ENCODE results near the gene PLCG2.

Gene PLCG2

GRCh38 chr16:81860287-81861266 lies 81.5 kb downstream of the PLCG2 start:
- H3K4me1 ChIP-seq (ENCODE audit: control insufficient read depth, insufficient read depth, low read length, poor library complexity, severe bottlenecking): no peaks in the 10 kb centered on the region
- no peak overlapping the region for H3K27ac ChIP-seq (ENCODE audit: insufficient read depth, low read length, poor library complexity, severe bottlenecking)
- H3K27me3 ChIP-seq (replicated peaks; ENCODE audit: control insufficient read depth, insufficient read depth, low read length, poor library complexity, severe bottlenecking): no peaks in the 10 kb centered on the region
- H3K36me3 ChIP-seq (ENCODE audit: control insufficient read depth, insufficient read depth, low read length): no peaks in the 10 kb centered on the region
- no peaks in the 10 kb centered on the region for H3K9me3 ChIP-seq (ENCODE audit: control insufficient read depth, low read length)
- DNase-seq: no peak
- no peak overlapping the region for H3K4me3 ChIP-seq (ENCODE audit: insufficient read depth, low read depth, low read length, poor library complexity, severe bottlenecking)

- no peak for DNase-seq
- no peaks in the 10 kb centered on the region for H3K27me3 ChIP-seq (replicated peaks; ENCODE audit: control insufficient read depth, insufficient read depth, low read length, poor library complexity, severe bottlenecking)
- H3K4me3 ChIP-seq (ENCODE audit: insufficient read depth, low read depth, low read length, poor library complexity, severe bottlenecking): no peak overlapping the region
Measured at GRCh38 chr16:81861503-81861902, 82.4 kb downstream of the PLCG2 start.

GRCh38 chr16:81861915-81862314 lies 82.8 kb downstream of the PLCG2 start:
- H3K27me3 ChIP-seq (replicated peaks; ENCODE audit: control insufficient read depth, insufficient read depth, low read length, poor library complexity, severe bottlenecking): no peaks in the 10 kb centered on the region
- no peaks in the 10 kb centered on the region for H3K9me3 ChIP-seq (ENCODE audit: control insufficient read depth, low read length)
- no peak overlapping the region for H3K27ac ChIP-seq (ENCODE audit: insufficient read depth, low read length, poor library complexity, severe bottlenecking)
- no peak overlapping the region for H3K4me3 ChIP-seq (ENCODE audit: insufficient read depth, low read depth, low read length, poor library complexity, severe bottlenecking)
- H3K36me3 ChIP-seq (ENCODE audit: control insufficient read depth, insufficient read depth, low read length): no peaks in the 10 kb centered on the region
- H3K4me1 ChIP-seq (ENCODE audit: control insufficient read depth, insufficient read depth, low read length, poor library complexity, severe bottlenecking): no peaks in the 10 kb centered on the region
- DNase-seq: no peak

More at GRCh38 chr16:81861503-81861902, 82.4 kb downstream of the PLCG2 start:
- H3K4me1 ChIP-seq (ENCODE audit: control insufficient read depth, insufficient read depth, low read length, poor library complexity, severe bottlenecking): no peaks in the 10 kb centered on the region
- no peaks in the 10 kb centered on the region for H3K36me3 ChIP-seq (ENCODE audit: control insufficient read depth, insufficient read depth, low read length)
- no peak overlapping the region for H3K27ac ChIP-seq (ENCODE audit: insufficient read depth, low read length, poor library complexity, severe bottlenecking)
- H3K9me3 ChIP-seq (ENCODE audit: control insufficient read depth, low read length): no peaks in the 10 kb centered on the region

GRCh38 chr16:81863630-81864352 lies 84.7 kb downstream of the PLCG2 start:
- H3K9me3 ChIP-seq (ENCODE audit: control insufficient read depth, low read length): no peaks in the 10 kb centered on the region
- no peaks in the 10 kb centered on the region for H3K36me3 ChIP-seq (ENCODE audit: control insufficient read depth, insufficient read depth, low read length)
- no peak for DNase-seq
- H3K4me1 ChIP-seq (ENCODE audit: control insufficient read depth, insufficient read depth, low read length, poor library complexity, severe bottlenecking): no peaks in the 10 kb centered on the region
- no peaks in the 10 kb centered on the region for H3K27me3 ChIP-seq (replicated peaks; ENCODE audit: control insufficient read depth, insufficient read depth, low read length, poor library complexity, severe bottlenecking)
- no peak overlapping the region for H3K27ac ChIP-seq (ENCODE audit: insufficient read depth, low read length, poor library complexity, severe bottlenecking)
- H3K4me3 ChIP-seq (ENCODE audit: insufficient read depth, low read depth, low read length, poor library complexity, severe bottlenecking): no peak overlapping the region

- Histone ChIP-seq H3K9me3 (ENCODE audit: control insufficient read depth, low read length) (no peaks in the 10 kb centered on the region), H3K36me3 (ENCODE audit: control insufficient read depth, insufficient read depth, low read length) (no peaks in the 10 kb centered on the region), H3K27ac (ENCODE audit: insufficient read depth, low read length, poor library complexity, severe bottlenecking) (no peak overlapping the region), H3K4me3 (ENCODE audit: insufficient read depth, low read depth, low read length, poor library complexity, severe bottlenecking) (no peak overlapping the region), H3K4me1 (ENCODE audit: control insufficient read depth, insufficient read depth, low read length, poor library complexity, severe bottlenecking) (no peaks in the 10 kb centered on the region), H3K27me3 (replicated peaks; ENCODE audit: control insufficient read depth, insufficient read depth, low read length, poor library complexity, severe bottlenecking) (no peaks in the 10 kb centered on the region)
- no peak for DNase-seq
Measured at GRCh38 chr16:81864646-81865382, 85.7 kb downstream of the PLCG2 start.

- no peak overlapping the region for H3K27ac ChIP-seq (ENCODE audit: insufficient read depth, low read length, poor library complexity, severe bottlenecking)
Measured at GRCh38 chr16:81866820-81867440, 87.8 kb downstream of the PLCG2 start.

GRCh38 chr16:81868057-81868748 lies 89.1 kb downstream of the PLCG2 start:
- Histone ChIP-seq H3K27ac (ENCODE audit: insufficient read depth, low read length, poor library complexity, severe bottlenecking) (no peak overlapping the region), H3K9me3 (ENCODE audit: control insufficient read depth, low read length) (no peaks in the 10 kb centered on the region), H3K36me3 (ENCODE audit: control insufficient read depth, insufficient read depth, low read length) (no peaks in the 10 kb centered on the region), H3K27me3 (replicated peaks; ENCODE audit: control insufficient read depth, insufficient read depth, low read length, poor library complexity, severe bottlenecking) (no peaks in the 10 kb centered on the region), H3K4me1 (ENCODE audit: control insufficient read depth, insufficient read depth, low read length, poor library complexity, severe bottlenecking) (no peaks in the 10 kb centered on the region), H3K4me3 (ENCODE audit: insufficient read depth, low read depth, low read length, poor library complexity, severe bottlenecking) (no peak overlapping the region)
- no peak for DNase-seq

More at GRCh38 chr16:81866820-81867440, 87.8 kb downstream of the PLCG2 start:
- DNase-seq: no peak
- Histone ChIP-seq H3K27me3 (replicated peaks; ENCODE audit: control insufficient read depth, insufficient read depth, low read length, poor library complexity, severe bottlenecking) (no peaks in the 10 kb centered on the region), H3K4me3 (ENCODE audit: insufficient read depth, low read depth, low read length, poor library complexity, severe bottlenecking) (no peak overlapping the region), H3K36me3 (ENCODE audit: control insufficient read depth, insufficient read depth, low read length) (no peaks in the 10 kb centered on the region), H3K9me3 (ENCODE audit: control insufficient read depth, low read length) (no peaks in the 10 kb centered on the region), H3K4me1 (ENCODE audit: control insufficient read depth, insufficient read depth, low read length, poor library complexity, severe bottlenecking) (no peaks in the 10 kb centered on the region)

- Histone ChIP-seq H3K4me3 (ENCODE audit: insufficient read depth, low read depth, low read length, poor library complexity, severe bottlenecking) (no peak overlapping the region), H3K36me3 (ENCODE audit: control insufficient read depth, insufficient read depth, low read length) (no peaks in the 10 kb centered on the region), H3K27ac (ENCODE audit: insufficient read depth, low read length, poor library complexity, severe bottlenecking) (no peak overlapping the region), H3K27me3 (replicated peaks; ENCODE audit: control insufficient read depth, insufficient read depth, low read length, poor library complexity, severe bottlenecking) (no peaks in the 10 kb centered on the region), H3K9me3 (ENCODE audit: control insufficient read depth, low read length) (no peaks in the 10 kb centered on the region), H3K4me1 (ENCODE audit: control insufficient read depth, insufficient read depth, low read length, poor library complexity, severe bottlenecking) (no peaks in the 10 kb centered on the region)
- DNase-seq: no peak
Measured at GRCh38 chr16:81869326-81869725, 90.2 kb downstream of the PLCG2 start.

- no peak overlapping the region for H3K27ac ChIP-seq (ENCODE audit: insufficient read depth, low read length, poor library complexity, severe bottlenecking)
- H3K9me3 ChIP-seq (ENCODE audit: control insufficient read depth, low read length): no peaks in the 10 kb centered on the region
- H3K36me3 ChIP-seq (ENCODE audit: control insufficient read depth, insufficient read depth, low read length): no peaks in the 10 kb centered on the region
- no peaks in the 10 kb centered on the region for H3K4me1 ChIP-seq (ENCODE audit: control insufficient read depth, insufficient read depth, low read length, poor library complexity, severe bottlenecking)
- DNase-seq: no peak
- no peak overlapping the region for H3K4me3 ChIP-seq (ENCODE audit: insufficient read depth, low read depth, low read length, poor library complexity, severe bottlenecking)
- H3K27me3 ChIP-seq (replicated peaks; ENCODE audit: control insufficient read depth, insufficient read depth, low read length, poor library complexity, severe bottlenecking): no peaks in the 10 kb centered on the region
Measured at GRCh38 chr16:81873206-81873605, 94.1 kb downstream of the PLCG2 start.

All from effector memory CD4-positive, alpha-beta T cell (primary cell).